ENCODE results near the gene CPEB2.
"Not testable (repeated sequence)": the region's sequence is repeated elsewhere in the genome, so short reads cannot be mapped to it uniquely, and the experiment has no call there.

CPEB2 gene

DNA sequence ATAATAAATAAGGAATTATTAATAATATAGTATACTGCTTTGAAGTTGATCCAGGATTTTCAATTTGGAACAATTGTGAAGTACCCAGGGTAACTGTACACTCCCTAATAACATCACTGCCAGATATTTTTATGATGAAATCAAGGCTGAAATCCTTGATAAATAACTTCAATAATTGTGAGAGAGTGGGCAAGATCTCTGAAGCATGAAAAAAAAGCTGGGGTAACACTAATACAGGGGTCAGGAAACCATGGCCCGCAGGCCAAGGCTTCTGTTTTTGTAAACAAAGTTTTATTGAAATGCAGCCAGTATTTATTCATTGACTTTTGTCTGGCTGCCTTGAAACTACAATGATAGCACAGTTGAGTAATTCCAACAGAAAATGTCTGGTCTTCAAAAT, 41.6 kb downstream of the CPEB2 start:
- DNase-seq (ENCODE audit: low read depth in 3 of 3) = no peak

GRCh38 chr4:15054541-15054940, 52.3 kb downstream of the CPEB2 start:
- DNase-seq (ENCODE audit: low read depth in 3 of 3) = no peak

- no peak for DNase-seq (ENCODE audit: low read depth in 3 of 3)
Measured at GRCh38 chr4:15060213-15060612, 57.9 kb downstream of the CPEB2 start.

DNA sequence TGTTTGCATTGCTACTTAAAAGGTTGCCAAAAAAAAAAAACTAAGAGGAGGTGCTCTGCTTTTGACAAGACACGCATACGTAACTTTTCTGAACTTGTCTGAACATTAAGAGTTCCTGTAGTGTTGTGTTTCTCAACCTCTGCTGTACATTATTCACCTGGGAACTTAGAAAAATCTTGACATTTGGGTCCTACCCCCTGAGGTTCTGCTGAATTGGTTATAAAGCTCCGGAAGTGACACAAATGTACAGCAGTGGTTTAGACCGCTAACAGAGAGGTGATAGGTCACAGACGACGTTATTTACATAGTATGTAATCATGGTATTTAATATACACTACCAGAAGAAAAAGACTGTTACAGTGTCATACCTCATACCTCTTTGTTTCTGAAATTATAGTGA, 61.1 kb downstream of the CPEB2 start:
- no peak for DNase-seq (ENCODE audit: low read depth in 3 of 3)

DNA sequence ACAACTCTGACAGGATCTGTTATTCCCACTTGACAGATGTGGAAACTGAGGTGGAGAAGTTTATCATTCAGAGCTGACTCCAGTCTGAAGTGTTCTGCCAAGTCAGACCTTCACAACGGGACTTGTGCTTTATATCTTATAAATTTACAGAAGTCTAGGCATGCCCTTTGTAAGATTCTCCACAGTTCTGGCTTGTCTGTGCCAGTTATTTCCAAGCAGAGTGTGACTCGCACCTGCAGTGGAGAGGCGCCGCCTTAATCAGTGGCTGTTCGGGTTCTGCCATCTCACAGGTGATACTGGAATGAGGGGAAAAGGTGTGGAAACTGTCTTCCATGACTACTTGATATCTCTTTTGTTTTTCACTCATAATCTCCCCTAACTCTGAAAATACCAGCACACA, 63.2 kb downstream of the CPEB2 start:
- DNase-seq (ENCODE audit: low read depth in 3 of 3) = no peak

- DNase-seq (ENCODE audit: low read depth in 3 of 3) = no peak
Measured at GRCh38 chr4:15066140-15066539, 63.9 kb downstream of the CPEB2 start.

GRCh38 chr4:15068298-15068697, 66.0 kb downstream of the CPEB2 start:
- no peak for DNase-seq (ENCODE audit: low read depth in 3 of 3)

GRCh38 chr4:15075875-15076274, 73.6 kb downstream of the CPEB2 start:
- no peak for DNase-seq (ENCODE audit: low read depth in 3 of 3)

DNA sequence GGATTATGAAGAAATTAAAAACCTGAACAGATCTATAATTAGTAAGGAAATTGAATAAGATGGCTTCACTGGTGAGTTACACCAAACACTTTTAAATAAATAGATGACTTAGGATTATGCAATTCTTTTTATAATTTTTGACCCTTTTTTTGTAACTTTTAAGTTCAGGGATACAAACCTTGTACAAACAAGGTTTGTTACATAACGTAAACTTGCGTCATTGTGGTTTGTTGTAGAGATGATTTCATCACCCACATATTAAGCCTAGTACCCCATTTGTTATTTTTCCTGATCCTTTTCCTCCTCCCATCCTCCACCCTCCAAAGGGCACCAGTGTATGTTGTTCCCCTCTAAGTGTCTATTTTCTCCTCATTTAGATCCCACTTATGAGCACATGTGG, 75.7 kb downstream of the CPEB2 start:
- DNase-seq (ENCODE audit: low read depth in 3 of 3) = no peak

GRCh38 chr4:15078682-15079642, 76.7 kb downstream of the CPEB2 start:
- no peak for DNase-seq (ENCODE audit: low read depth in 3 of 3)

DNA sequence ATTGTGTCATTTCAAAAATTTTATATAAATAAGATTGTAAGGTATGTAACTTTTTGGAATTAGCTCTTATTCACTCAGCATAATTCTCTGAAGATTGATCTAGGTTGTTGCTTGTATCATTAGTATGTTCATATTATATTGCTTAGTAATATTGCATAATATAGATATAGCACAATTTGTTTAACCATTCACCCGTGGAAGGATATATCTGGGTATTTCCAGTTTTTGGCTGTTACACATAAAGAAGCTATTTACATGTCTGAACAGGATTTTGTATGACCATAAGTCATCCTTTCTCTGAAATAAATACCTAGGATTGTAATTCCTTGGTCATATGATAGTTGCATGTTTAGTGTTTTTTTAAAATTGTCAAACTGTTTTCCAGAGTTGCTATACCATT, 82.5 kb downstream of the CPEB2 start:
- DNase-seq (ENCODE audit: low read depth in 3 of 3) = no peak

DNA sequence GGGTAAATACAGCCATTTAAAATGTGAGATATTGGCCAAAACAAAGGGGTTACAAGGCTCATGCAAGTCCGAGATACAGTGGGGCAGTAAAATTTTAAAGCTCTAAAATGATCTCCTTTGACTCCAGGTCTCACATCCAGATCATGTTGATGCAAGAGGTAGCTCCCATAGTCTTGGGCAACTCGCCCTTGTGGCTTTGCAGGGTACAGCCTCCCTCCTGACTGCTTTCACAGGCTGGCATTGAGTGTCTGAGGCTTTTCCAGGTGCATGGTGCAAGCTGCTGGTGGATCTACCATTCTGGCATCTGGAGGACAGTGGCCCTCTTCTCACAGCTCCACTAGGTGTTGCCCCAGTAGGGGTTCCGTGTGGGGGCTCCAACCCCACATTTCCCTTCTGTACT, 83.5 kb downstream of the CPEB2 start:
- not testable (repeated sequence) for DNase-seq (ENCODE audit: low read depth in 3 of 3)

DNA sequence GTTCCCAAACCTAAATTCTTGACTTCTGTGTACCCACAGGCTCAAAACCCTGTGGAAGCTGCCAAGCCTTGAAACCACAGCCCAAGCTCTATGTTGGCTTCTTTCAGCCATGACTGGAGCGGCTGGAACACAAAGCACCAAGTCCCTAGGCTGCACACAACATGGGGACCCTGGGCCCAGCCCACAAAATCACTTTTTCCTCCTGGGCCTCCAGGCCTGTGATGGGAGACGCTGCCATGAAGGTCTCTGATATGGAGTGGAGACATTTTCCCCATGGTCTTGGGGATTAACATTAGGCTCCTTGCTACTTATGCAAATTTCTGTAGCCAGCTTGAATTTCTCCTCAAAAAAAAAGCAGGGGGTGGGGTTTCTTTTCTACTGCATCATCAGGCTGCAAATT, 84.0 kb downstream of the CPEB2 start:
- DNase-seq (ENCODE audit: low read depth in 3 of 3) = not testable (repeated sequence)

GRCh38 chr4:15088394-15089035, 86.2 kb downstream of the CPEB2 start:
- no peak for DNase-seq (ENCODE audit: low read depth in 3 of 3)

DNA sequence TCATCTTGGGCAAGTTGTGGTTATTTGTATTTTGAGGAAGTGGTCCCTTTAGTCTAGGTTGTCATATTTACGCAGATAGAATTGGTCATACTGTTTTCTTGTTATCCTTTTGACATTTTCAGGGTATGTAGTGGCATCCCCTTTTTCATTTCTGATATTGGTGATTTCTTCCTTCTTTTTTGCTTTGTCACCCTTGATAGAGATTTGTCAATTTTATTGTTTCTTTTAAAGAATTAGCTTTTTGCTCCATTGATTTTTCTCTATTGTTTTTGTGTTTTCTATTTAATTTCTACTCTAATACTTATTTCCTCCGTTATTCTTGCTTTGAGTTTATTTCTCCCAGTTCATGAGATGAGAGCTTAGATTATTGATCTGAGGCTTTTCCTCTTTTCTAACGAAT, 87.7 kb downstream of the CPEB2 start:
- DNase-seq (ENCODE audit: low read depth in 3 of 3) = no peak

- no peak for DNase-seq (ENCODE audit: low read depth in 3 of 3)
Measured at GRCh38 chr4:15100380-15100779, 98.1 kb downstream of the CPEB2 start.

- DNase-seq (ENCODE audit: low read depth in 3 of 3) = no peak
Measured at GRCh38 chr4:15100994-15101695, 98.9 kb downstream of the CPEB2 start.

- DNase-seq (ENCODE audit: low read depth in 3 of 3) = no peak
Measured at GRCh38 chr4:15104825-15105224, 102.5 kb downstream of the CPEB2 start.

GRCh38 chr4:15106399-15106798, 104.1 kb downstream of the CPEB2 start:
- DNase-seq (ENCODE audit: low read depth in 3 of 3) = no peak

GRCh38 chr4:15109600-15109999, 107.3 kb downstream of the CPEB2 start:
- DNase-seq (ENCODE audit: low read depth in 3 of 3) = no peak

- no peak for DNase-seq (ENCODE audit: low read depth in 3 of 3)
Measured at GRCh38 chr4:15110120-15110571, 107.9 kb downstream of the CPEB2 start.

DNA sequence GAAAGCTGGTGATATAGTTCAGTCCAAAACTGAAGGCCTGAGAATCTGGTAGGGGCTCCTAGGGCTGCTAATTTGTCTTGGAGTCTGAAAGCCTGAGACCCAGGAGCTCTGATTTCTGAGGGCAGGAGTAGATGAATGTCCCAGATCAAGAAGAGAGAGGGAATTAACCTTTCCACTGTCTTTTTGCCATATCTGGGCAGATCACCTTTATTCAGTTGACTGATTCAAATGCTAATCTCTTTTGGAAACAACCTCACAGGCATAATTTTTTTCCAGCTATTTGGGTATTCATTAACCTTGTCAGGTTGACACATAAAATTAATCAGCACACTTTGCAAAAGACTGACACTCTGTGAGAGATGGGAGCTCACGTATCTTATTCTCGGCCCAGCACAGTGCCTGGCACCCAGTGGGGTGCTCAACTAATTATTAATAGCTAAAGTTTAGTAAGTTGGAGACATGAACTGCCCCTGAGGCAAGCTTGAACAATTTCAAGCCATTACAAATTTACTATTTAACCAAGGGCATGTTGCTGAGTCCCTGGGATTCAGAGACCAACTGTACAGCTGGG, 114.3 kb downstream of the CPEB2 start:
- DNase-seq (ENCODE audit: low read depth in 3 of 3) = no peak
